Stomach (tissue), 4 donors: Measurements from ENCODE around the gene SH3PXD2A.
A peak's percentile ranks its signal among the peaks of the same experiment; 100 is the strongest.

Experiments used
- EP300 ChIP-seq: sonication (generic); formaldehyde crosslinking; IDR thresholded peaks from one replicate; pipeline ENCODE4 v1.6.1; 2017; ENCODE audit warnings: antibody characterized with exemption
- POLR2A ChIP-seq, 4 donors: fragments of 450-650 bp; IDR thresholded peaks; one replicate each; pipeline ENCODE4 v1.6.1; 2016; ENCODE audit warnings: antibody characterized with exemption in 4 of 4, control low read depth in 2 of 4, mild to moderate bottlenecking in 1 of 4, moderate library complexity in 1 of 4
- POLR2AphosphoS5 ChIP-seq, 3 donors: sonication (generic); formaldehyde crosslinking; IDR thresholded peaks; one replicate each; pipeline ENCODE4 v1.6.1; 2016; ENCODE audit warnings: antibody characterized with exemption in 3 of 3
- TF ChIP-seq, protein P1 (sequence below), 7 experiments: fragments of 450-650 bp in 4 of 7; fragments of 200-600 bp in 3 of 7; sonication (generic) in 3 of 7; IDR thresholded peaks; one replicate each; pipeline ENCODE4 v1.5.1; 2016 to 2019; ENCODE audit warnings: antibody characterized with exemption in 7 of 7, control low read depth in 2 of 7, mild to moderate bottlenecking in 1 of 7

DNA sequence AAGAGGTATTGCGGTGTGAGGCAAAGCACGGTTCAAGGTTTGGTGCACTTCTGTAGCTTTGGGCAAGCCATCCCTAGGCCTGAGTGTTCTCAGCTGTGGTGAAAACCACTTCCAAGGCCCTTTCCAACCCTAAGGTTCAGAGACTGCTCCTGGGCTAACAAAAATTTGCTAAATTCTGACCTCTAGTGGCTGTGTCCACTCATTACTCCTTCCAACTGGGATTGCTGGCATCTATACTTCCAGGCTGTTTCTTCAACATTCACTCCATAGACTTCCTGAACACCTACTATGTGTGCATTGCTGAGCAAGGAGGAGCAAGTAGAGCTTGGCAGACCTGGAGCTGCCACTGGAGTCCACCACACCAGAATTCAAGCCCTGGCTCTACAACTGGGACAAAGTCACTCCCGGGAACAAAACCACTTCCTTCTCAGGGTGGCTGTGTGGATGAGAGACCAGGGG lies 29.3 kb upstream of the SH3PXD2A start:
- TF ChIP-seq, protein P1, sequence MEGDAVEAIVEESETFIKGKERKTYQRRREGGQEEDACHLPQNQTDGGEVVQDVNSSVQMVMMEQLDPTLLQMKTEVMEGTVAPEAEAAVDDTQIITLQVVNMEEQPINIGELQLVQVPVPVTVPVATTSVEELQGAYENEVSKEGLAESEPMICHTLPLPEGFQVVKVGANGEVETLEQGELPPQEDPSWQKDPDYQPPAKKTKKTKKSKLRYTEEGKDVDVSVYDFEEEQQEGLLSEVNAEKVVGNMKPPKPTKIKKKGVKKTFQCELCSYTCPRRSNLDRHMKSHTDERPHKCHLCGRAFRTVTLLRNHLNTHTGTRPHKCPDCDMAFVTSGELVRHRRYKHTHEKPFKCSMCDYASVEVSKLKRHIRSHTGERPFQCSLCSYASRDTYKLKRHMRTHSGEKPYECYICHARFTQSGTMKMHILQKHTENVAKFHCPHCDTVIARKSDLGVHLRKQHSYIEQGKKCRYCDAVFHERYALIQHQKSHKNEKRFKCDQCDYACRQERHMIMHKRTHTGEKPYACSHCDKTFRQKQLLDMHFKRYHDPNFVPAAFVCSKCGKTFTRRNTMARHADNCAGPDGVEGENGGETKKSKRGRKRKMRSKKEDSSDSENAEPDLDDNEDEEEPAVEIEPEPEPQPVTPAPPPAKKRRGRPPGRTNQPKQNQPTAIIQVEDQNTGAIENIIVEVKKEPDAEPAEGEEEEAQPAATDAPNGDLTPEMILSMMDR (IDR thresholded peaks at IDR 0.05): peak in 5 of 7 experiments; percentile 55 to 79 (median 68)
- TF ChIP-seq POLR2A (IDR thresholded peaks at IDR 0.05): no peak
- TF ChIP-seq EP300: no peak
- peak in 1 of 3 donors; percentile 32 for TF ChIP-seq POLR2AphosphoS5 (IDR thresholded peaks at IDR 0.05)
